D341Med (cell line): ENCODE measurements around the gene CHIT1.

ENCODE experiments used
- DNase-seq: peaks from one replicate; pipeline ENCODE4 v3.0.0; 2012; ENCODE audit warnings: low spot score

The CHIT1 gene

GRCh38 chr1:203174324-203174985 lies 55.0 kb downstream of the CHIT1 start:
- DNase-seq, result no peak

- DNase-seq, result peak; percentile 85
Measured at GRCh38 chr1:203173566-203173965, 55.9 kb downstream of the CHIT1 start.

GRCh38 chr1:203173011-203173555 lies 56.4 kb downstream of the CHIT1 start:
- no peak for DNase-seq

GRCh38 chr1:203172184-203173010 lies 57.1 kb downstream of the CHIT1 start:
- DNase-seq, result peak; percentile 93

GRCh38 chr1:203171341-203172183 lies 57.9 kb downstream of the CHIT1 start:
- no peak for DNase-seq

GRCh38 chr1:203170625-203171330 lies 58.7 kb downstream of the CHIT1 start:
- DNase-seq, result no peak

GRCh38 chr1:203169770-203170520 lies 59.5 kb downstream of the CHIT1 start:
- DNase-seq, result no peak

GRCh38 chr1:203168991-203169390 lies 60.5 kb downstream of the CHIT1 start:
- no peak for DNase-seq

- DNase-seq, result no peak
Measured at GRCh38 chr1:203168256-203168786, 61.2 kb downstream of the CHIT1 start.

GRCh38 chr1:203167913-203168200 lies 61.6 kb downstream of the CHIT1 start:
- no peak for DNase-seq

- DNase-seq, result no peak
Measured at GRCh38 chr1:203167026-203167912, 62.2 kb downstream of the CHIT1 start.

GRCh38 chr1:203166192-203166940 lies 63.1 kb downstream of the CHIT1 start:
- DNase-seq, result no peak
